Liver (tissue), 9 donors: ENCODE measurements around the gene LRCOL1. TPM values are rescaled to one million over a fixed set of nuclear protein-coding genes. Genes with fewer than 3 reads are reported as not detected.

Experiments used
- DNase-seq: peaks from one replicate; pipeline ENCODE4 v3.0.0-alpha.2; 2017; ENCODE audit warnings: low spot score
- H3K27ac ChIP-seq, 2 donors: one replicate each; pipeline ENCODE4 v1.7.0; 2013; ENCODE audit warnings: inconsistent platforms in 2 of 2, low read length in 2 of 2, control low read depth in 1 of 2, low read depth in 1 of 2, mild to moderate bottlenecking in 1 of 2
- H3K27me3 ChIP-seq, 4 donors: one replicate each; pipeline versions ENCODE4 v1.6.1 to v1.7.0; 2013; ENCODE audit warnings: low read length in 3 of 4, inconsistent platforms in 1 of 4, mild to moderate bottlenecking in 1 of 4, moderate library complexity in 1 of 4; ENCODE audit not compliant: control insufficient read depth in 4 of 4, insufficient read depth in 4 of 4
- H3K36me3 ChIP-seq, 4 donors: one replicate each; pipeline versions ENCODE4 v1.6.1 to v1.7.0; 2013; ENCODE audit warnings: low read length in 3 of 4, mild to moderate bottlenecking in 3 of 4, low read depth in 1 of 4, moderate library complexity in 1 of 4; ENCODE audit not compliant: control insufficient read depth in 4 of 4, insufficient read depth in 3 of 4
- H3K4me1 ChIP-seq, 4 donors: one replicate each; pipeline versions ENCODE4 v1.6.1 to v1.7.0; 2013; ENCODE audit warnings: low read length in 3 of 4, mild to moderate bottlenecking in 3 of 4, moderate library complexity in 1 of 4; ENCODE audit not compliant: control insufficient read depth in 4 of 4, insufficient read depth in 4 of 4
- H3K4me3 ChIP-seq, 3 donors: one replicate each; pipeline versions ENCODE4 v1.6.1 to v1.7.0; 2013; ENCODE audit warnings: low read length in 3 of 3, control low read depth in 1 of 3, low read depth in 1 of 3, mild to moderate bottlenecking in 1 of 3
- H3K9ac ChIP-seq, 2 donors: one replicate each; pipeline ENCODE4 v1.7.0; 2013; ENCODE audit warnings: low read length in 2 of 2, mild to moderate bottlenecking in 2 of 2, moderate library complexity in 2 of 2, control low read depth in 1 of 2, low read depth in 1 of 2
- H3K9me3 ChIP-seq, 4 donors: one replicate each; pipeline versions ENCODE4 v1.6.1 to v1.7.0; 2013; ENCODE audit warnings: low read length in 3 of 4; ENCODE audit not compliant: control insufficient read depth in 4 of 4
- ATF3 ChIP-seq: IDR thresholded peaks from 2 replicates; pipeline ENCODE4 v1.6.1; 2016; ENCODE audit warnings: antibody characterized with exemption
- FOXA1 ChIP-seq: IDR thresholded peaks from 2 replicates; pipeline ENCODE4 v1.6.1; 2016; ENCODE audit warnings: antibody characterized with exemption
- FOXA2 ChIP-seq: IDR thresholded peaks from 2 replicates; pipeline ENCODE4 v1.6.1; 2016; ENCODE audit warnings: antibody characterized with exemption
- HNF4A ChIP-seq, 2 donors: conservative IDR thresholded peaks; 2 replicates each; pipeline ENCODE4 v1.6.1; 2016; ENCODE audit warnings: antibody characterized with exemption in 2 of 2, mild to moderate bottlenecking in 2 of 2
- HNF4G ChIP-seq: IDR thresholded peaks from 2 replicates; pipeline ENCODE4 v1.6.1; 2016; ENCODE audit warnings: antibody characterized with exemption
- JUND ChIP-seq, 2 donors: IDR thresholded peaks; 2 replicates each; pipeline ENCODE4 v1.6.1; 2016; ENCODE audit warnings: antibody characterized with exemption in 2 of 2
- MAX ChIP-seq: IDR thresholded peaks from 2 replicates; pipeline ENCODE4 v1.6.1; 2016; ENCODE audit warnings: antibody characterized with exemption
- NR2F2 ChIP-seq: IDR thresholded peaks from 2 replicates; pipeline ENCODE4 v1.6.1; 2016; ENCODE audit warnings: antibody characterized with exemption
- TAF1 ChIP-seq: conservative IDR thresholded peaks from 2 replicates; pipeline ENCODE4 v1.6.1; 2016; ENCODE audit warnings: antibody characterized with exemption, mild to moderate bottlenecking
- ZBTB33 ChIP-seq: IDR thresholded peaks from 2 replicates; pipeline ENCODE4 v1.6.1; 2016; ENCODE audit warnings: antibody characterized with exemption
- WGBS: extraction: QIAGEN DNeasy Blood & Tissue Kit; methylation state at CpG from one replicate; pipeline ENCODE4 v1.1.7; 2013; 5-methylcytosine and 5-hydroxymethylcytosine counted together
- polyA plus RNA-seq, 2 donors: library from polyadenylated mRNA; stranded (reverse) in 1 of 2; unstranded in 1 of 2; fragments of 200-250 nt in 1 of 2; fragments of >200 nt in 1 of 2; fragmentation: Nextera tagmentation in 1 of 2; extraction: Ambion mirVana in 1 of 2; gene quantifications; one replicate each; pipeline versions ENCODE4 v1.2.1 to v1.2.3, GENCODE V29; 2013 to 2015
- total RNA-seq, 2 donors: library from RNA; depleted of rRNA; stranded (reverse); fragments of >200 nt; gene quantifications; one replicate each; pipeline ENCODE4 v1.2.3, GENCODE V29; 2014
- TF ChIP-seq, protein P1 (sequence below): IDR thresholded peaks from 2 replicates; pipeline ENCODE4 v1.6.1; 2016; ENCODE audit warnings: antibody characterized with exemption, mild to moderate bottlenecking
- TF ChIP-seq, protein P2 (sequence below): fragments of 150-350 bp; IDR thresholded peaks from 2 replicates; pipeline ENCODE4 v1.5.1; 2017; ENCODE audit warnings: improper control_type of control experiment, low read depth, low read length; ENCODE audit not compliant: missing input control
- donor health status: healthy.
- donor health status: healthy.
- donor health status: healthy.
- donor health status: healthy.
- donor health status: healthy.

LRCOL1 gene
- total and polyA plus RNA-seq, 4 donors, result 2.6 to 40.7 (median 5.9) TPM; not detected in 1

GRCh38 chr12:132642846-132643835, 32.8 kb upstream of the LRCOL1 start (continued):
- TF ChIP-seq, protein P1, sequence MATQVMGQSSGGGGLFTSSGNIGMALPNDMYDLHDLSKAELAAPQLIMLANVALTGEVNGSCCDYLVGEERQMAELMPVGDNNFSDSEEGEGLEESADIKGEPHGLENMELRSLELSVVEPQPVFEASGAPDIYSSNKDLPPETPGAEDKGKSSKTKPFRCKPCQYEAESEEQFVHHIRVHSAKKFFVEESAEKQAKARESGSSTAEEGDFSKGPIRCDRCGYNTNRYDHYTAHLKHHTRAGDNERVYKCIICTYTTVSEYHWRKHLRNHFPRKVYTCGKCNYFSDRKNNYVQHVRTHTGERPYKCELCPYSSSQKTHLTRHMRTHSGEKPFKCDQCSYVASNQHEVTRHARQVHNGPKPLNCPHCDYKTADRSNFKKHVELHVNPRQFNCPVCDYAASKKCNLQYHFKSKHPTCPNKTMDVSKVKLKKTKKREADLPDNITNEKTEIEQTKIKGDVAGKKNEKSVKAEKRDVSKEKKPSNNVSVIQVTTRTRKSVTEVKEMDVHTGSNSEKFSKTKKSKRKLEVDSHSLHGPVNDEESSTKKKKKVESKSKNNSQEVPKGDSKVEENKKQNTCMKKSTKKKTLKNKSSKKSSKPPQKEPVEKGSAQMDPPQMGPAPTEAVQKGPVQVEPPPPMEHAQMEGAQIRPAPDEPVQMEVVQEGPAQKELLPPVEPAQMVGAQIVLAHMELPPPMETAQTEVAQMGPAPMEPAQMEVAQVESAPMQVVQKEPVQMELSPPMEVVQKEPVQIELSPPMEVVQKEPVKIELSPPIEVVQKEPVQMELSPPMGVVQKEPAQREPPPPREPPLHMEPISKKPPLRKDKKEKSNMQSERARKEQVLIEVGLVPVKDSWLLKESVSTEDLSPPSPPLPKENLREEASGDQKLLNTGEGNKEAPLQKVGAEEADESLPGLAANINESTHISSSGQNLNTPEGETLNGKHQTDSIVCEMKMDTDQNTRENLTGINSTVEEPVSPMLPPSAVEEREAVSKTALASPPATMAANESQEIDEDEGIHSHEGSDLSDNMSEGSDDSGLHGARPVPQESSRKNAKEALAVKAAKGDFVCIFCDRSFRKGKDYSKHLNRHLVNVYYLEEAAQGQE, result no peak
- TF ChIP-seq HNF4A (conservative IDR thresholded peaks at IDR 0.05) (no peak), NR2F2 (no peak)

DNA sequence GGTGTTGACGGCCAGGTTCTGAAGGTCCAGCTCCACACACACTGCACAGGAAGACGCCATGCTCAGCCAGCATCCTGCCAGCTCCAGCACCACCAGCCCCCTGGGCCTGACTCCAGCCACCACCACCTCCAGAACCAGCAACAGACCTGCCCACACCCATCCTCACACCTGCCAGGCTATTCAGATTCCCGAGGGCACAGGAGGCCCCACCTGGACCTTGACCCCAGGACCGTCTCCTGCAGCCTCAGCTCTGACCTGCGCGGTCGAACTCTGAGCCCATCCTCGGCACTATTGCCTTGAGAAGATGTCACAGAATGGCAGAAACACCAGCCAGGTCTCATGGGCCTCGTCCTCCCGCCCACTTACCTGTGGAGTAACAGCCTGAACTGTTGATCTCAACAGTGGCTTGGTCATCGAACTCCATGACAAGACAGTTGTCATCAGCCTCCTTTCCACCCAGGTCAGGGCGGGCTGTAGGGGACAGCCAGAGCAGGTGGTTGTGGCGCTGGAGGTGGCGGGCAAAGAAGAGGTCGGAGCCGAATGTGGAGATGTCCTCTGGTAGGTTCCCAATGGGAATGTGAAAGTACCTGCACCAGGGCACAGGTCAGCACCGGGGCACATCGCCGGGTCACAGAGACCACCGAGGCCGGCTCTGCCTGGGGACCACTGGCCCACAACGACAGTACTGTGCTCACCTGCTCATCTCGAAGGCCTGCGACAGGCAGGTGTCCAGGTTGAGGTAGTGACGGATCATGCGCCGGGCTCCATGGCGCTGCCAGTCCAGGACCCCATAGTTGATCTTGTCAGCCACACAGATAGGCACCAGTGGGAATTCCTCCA, 31.6 kb upstream of the LRCOL1 start:
- Histone ChIP-seq H3K27ac (no peak overlapping the region), H3K27me3 (no peaks in the 10 kb centered on the region), H3K9me3 (no peaks in the 10 kb centered on the region), H3K36me3 (peaks cover 12 to 66% (median 36%) of the 10 kb centered on the region in 4 donors), H3K4me1 (no peaks in the 10 kb centered on the region), H3K4me3 (no peak overlapping the region), H3K9ac (no peak overlapping the region)
- DNase-seq, result no peak
- WGBS, result 94% methylated on average over 28 of the region's 28 CpGs
- TF ChIP-seq MAX, result no peak
- TF ChIP-seq JUND (IDR thresholded peaks at IDR 0.05), result no peak

DNA sequence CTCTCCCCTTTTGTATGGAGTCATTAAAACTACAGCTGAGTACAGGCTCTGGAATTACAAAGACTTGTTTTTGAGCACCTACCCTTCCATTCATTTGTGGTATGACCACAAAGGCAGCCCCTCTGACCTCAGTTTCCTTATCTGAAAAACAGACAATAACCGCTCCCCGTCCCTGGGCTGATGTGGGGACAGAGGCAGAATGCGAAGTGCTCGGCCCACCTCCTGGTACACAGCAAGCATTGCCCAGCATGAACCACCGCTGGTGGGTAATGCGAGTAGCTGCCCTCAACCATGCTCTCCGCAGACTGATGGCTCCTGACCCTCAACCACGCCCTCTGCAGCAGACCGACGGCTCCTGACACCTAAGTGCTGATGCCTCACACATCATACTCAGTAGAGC, 30.6 kb upstream of the LRCOL1 start:
- no peaks in the 10 kb centered on the region for H3K9me3 ChIP-seq
- H3K27me3 ChIP-seq, result no peaks in the 10 kb centered on the region
- H3K4me1 ChIP-seq, result no peaks in the 10 kb centered on the region
- no peak overlapping the region for H3K4me3 ChIP-seq
- WGBS, result 93% methylated on average over 10 of the region's 10 CpGs
- no peak for DNase-seq
- TF ChIP-seq FOXA2, result no peak
- TF ChIP-seq HNF4G, result no peak
- no peak for TF ChIP-seq MAX
- TF ChIP-seq ZBTB33, result no peak
- no peak for TF ChIP-seq FOXA1
- TF ChIP-seq, protein P2, sequence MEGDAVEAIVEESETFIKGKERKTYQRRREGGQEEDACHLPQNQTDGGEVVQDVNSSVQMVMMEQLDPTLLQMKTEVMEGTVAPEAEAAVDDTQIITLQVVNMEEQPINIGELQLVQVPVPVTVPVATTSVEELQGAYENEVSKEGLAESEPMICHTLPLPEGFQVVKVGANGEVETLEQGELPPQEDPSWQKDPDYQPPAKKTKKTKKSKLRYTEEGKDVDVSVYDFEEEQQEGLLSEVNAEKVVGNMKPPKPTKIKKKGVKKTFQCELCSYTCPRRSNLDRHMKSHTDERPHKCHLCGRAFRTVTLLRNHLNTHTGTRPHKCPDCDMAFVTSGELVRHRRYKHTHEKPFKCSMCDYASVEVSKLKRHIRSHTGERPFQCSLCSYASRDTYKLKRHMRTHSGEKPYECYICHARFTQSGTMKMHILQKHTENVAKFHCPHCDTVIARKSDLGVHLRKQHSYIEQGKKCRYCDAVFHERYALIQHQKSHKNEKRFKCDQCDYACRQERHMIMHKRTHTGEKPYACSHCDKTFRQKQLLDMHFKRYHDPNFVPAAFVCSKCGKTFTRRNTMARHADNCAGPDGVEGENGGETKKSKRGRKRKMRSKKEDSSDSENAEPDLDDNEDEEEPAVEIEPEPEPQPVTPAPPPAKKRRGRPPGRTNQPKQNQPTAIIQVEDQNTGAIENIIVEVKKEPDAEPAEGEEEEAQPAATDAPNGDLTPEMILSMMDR, result no peak
- TF ChIP-seq TAF1, result no peak
- TF ChIP-seq JUND (IDR thresholded peaks at IDR 0.05), result no peak
- TF ChIP-seq ATF3, result no peak
- no peak for TF ChIP-seq HNF4A (conservative IDR thresholded peaks at IDR 0.05)
- H3K36me3 ChIP-seq, result peaks cover 12 to 69% (median 38%) of the 10 kb centered on the region in 4 donors
- H3K9ac ChIP-seq, result no peak overlapping the region
- no peak overlapping the region for H3K27ac ChIP-seq
